Peyer's patch (tissue), 4 donors: ENCODE data around the gene KLHL41.
"Not testable (repeated sequence)": the region's sequence is repeated elsewhere in the genome, so short reads cannot be mapped to it uniquely, and the experiment has no call there.

Experiments used
- CTCF ChIP-seq, 6 experiments: fragments of 450-650 bp in 4 of 6; fragments of 200-600 bp in 2 of 6; sonication (generic) in 1 of 6; IDR thresholded peaks; one replicate each; pipeline ENCODE4 v1.5.1; 2017 to 2019; ENCODE audit warnings: antibody characterized with exemption in 6 of 6, mild to moderate bottlenecking in 3 of 6, moderate library complexity in 1 of 6
- POLR2A ChIP-seq, 2 donors: fragments of 450-650 bp; IDR thresholded peaks; one replicate each; pipeline ENCODE4 v1.5.1; 2017; ENCODE audit warnings: antibody characterized with exemption in 2 of 2, mild to moderate bottlenecking in 2 of 2, moderate library complexity in 2 of 2

DNA sequence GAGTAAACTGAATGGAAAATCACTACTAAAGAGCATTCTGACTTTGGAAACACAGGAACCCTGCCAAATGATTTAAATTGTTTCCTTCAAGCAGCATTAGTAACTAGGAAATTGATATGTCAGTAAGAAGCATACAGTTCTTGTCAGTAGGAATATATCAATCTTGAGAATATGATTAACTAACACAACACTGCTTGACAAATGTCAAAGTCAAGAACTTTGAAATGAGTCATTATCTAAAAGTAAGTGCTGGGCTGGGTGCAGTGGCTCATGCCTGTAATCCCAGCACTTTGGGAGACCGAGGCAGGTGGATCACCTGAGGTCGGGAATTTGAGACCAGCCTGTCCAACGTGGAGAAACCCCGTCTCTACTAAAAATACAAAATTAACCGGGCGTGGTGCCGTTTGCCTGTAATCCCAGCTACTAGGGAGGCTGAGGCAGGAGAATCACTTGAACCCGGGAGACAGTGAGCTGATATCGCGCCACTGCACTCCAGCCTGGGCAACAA, 7.0 kb downstream of the KLHL41 start:
- TF ChIP-seq CTCF, POLR2A (IDR thresholded peaks at IDR 0.05): not testable (repeated sequence)
